H9 (cell line): Measurements from ENCODE around the gene NFIX. TPM values are rescaled to one million over a fixed set of nuclear protein-coding genes. Genes with fewer than 3 reads are reported as not detected.

Experiments
- DNase-seq: peaks from one replicate; pipeline ENCODE4 v3.0.0-alpha.2; 2017
- H2AFZ ChIP-seq: one replicate; pipeline ENCODE4 v1.6.1; 2013; ENCODE audit warnings: mild to moderate bottlenecking, low read length, control low read depth, moderate library complexity
- H2AK5ac ChIP-seq: 2 replicates; pipeline ENCODE4 v1.6.1; 2013; ENCODE audit warnings: low read length, control low read depth, mixed read lengths; ENCODE audit not compliant: insufficient read length
- H2BK120ac ChIP-seq: one replicate; pipeline ENCODE4 v1.6.1; 2013; ENCODE audit warnings: low read depth, mild to moderate bottlenecking, low read length, control low read depth, inconsistent platforms; ENCODE audit not compliant: poor library complexity, severe bottlenecking
- H2BK12ac ChIP-seq: 2 replicates; pipeline ENCODE4 v1.6.1; 2013; ENCODE audit warnings: low read length, control low read depth, mixed read lengths, low read depth; ENCODE audit not compliant: insufficient read length
- H2BK15ac ChIP-seq: 2 replicates; pipeline ENCODE4 v1.6.1; 2013; ENCODE audit warnings: low read depth, low read length, control low read depth
- H2BK20ac ChIP-seq: one replicate; pipeline ENCODE4 v1.6.1; 2013; ENCODE audit warnings: low read depth, mild to moderate bottlenecking, low read length, control low read depth, inconsistent platforms; ENCODE audit not compliant: poor library complexity, severe bottlenecking
- H2BK5ac ChIP-seq: 2 replicates; pipeline ENCODE4 v1.6.1; 2013; ENCODE audit warnings: low read length, control low read depth, mixed read lengths; ENCODE audit not compliant: insufficient read length
- H3K14ac ChIP-seq: 2 replicates; pipeline ENCODE4 v1.6.1; 2013; ENCODE audit warnings: low read length, control low read depth; ENCODE audit not compliant: insufficient read depth
- H3K18ac ChIP-seq: 2 replicates; pipeline ENCODE4 v1.6.1; 2013; ENCODE audit warnings: low read depth, mild to moderate bottlenecking, mixed read lengths, low read length, control low read depth; ENCODE audit not compliant: insufficient read length
- H3K23ac ChIP-seq: 2 replicates; pipeline ENCODE4 v1.6.1; 2013; ENCODE audit warnings: low read length, control low read depth, mixed read lengths, low read depth; ENCODE audit not compliant: insufficient read length
- H3K23me2 ChIP-seq: 2 replicates; pipeline ENCODE4 v1.6.1; 2013; ENCODE audit warnings: low read depth, mild to moderate bottlenecking, mixed read lengths, low read length, control low read depth; ENCODE audit not compliant: insufficient read length, poor library complexity, severe bottlenecking
- H3K27ac ChIP-seq: 2 replicates; pipeline ENCODE4 v1.5.1; 2013; ENCODE audit warnings: low read length, control low read depth, mixed read lengths, low read depth; ENCODE audit not compliant: insufficient read length
- H3K27me3 ChIP-seq: 2 replicates; pipeline ENCODE4 v1.6.1; 2013; ENCODE audit warnings: low read length, control low read depth, inconsistent platforms; ENCODE audit not compliant: insufficient read depth
- H3K4ac ChIP-seq: 2 replicates; pipeline ENCODE4 v1.6.1; 2013; ENCODE audit warnings: low read depth, mild to moderate bottlenecking, control low read depth, inconsistent platforms, low read length, moderate library complexity
- H3K4me1 ChIP-seq: 2 replicates; pipeline ENCODE4 v1.6.1; 2013; ENCODE audit warnings: low read length, control low read depth, inconsistent platforms; ENCODE audit not compliant: insufficient read depth
- H3K4me2 ChIP-seq: 2 replicates; pipeline ENCODE4 v1.6.1; 2013; ENCODE audit warnings: low read length, control low read depth, mixed read lengths; ENCODE audit not compliant: insufficient read length, insufficient read depth
- H3K56ac ChIP-seq: 2 replicates; pipeline ENCODE4 v1.6.1; 2013; ENCODE audit warnings: low read depth, mild to moderate bottlenecking, mixed read lengths, low read length, control low read depth; ENCODE audit not compliant: insufficient read length
- H3K79me1 ChIP-seq: 2 replicates; pipeline ENCODE4 v1.6.1; 2013; ENCODE audit warnings: low read depth, mild to moderate bottlenecking, moderate library complexity, low read length, control low read depth, inconsistent platforms; ENCODE audit not compliant: insufficient read depth, poor library complexity, severe bottlenecking
- H3K79me2 ChIP-seq: 2 replicates; pipeline ENCODE4 v1.6.1; 2013; ENCODE audit warnings: low read length, control low read depth, inconsistent platforms; ENCODE audit not compliant: insufficient read depth
- H3K9ac ChIP-seq: 2 replicates; pipeline ENCODE4 v1.6.1; 2013; ENCODE audit warnings: low read length, control low read depth, mixed read lengths; ENCODE audit not compliant: insufficient read length; ENCODE audit errors: extremely low read depth
- H3K9me3 ChIP-seq: one replicate; pipeline ENCODE4 v1.6.1; 2013; ENCODE audit warnings: low read depth, low read length, inconsistent platforms; ENCODE audit not compliant: control insufficient read depth
- H3T11ph ChIP-seq: one replicate; pipeline ENCODE4 v1.6.1; 2013; ENCODE audit warnings: mild to moderate bottlenecking, low read length, control low read depth, inconsistent platforms
- H4K20me1 ChIP-seq: one replicate; pipeline ENCODE4 v1.6.1; 2013; ENCODE audit not compliant: control insufficient read depth, insufficient read length, insufficient read depth
- H4K5ac ChIP-seq: 2 replicates; pipeline ENCODE4 v1.6.1; 2013; ENCODE audit warnings: low read depth, mild to moderate bottlenecking, mixed read lengths, low read length, control low read depth; ENCODE audit not compliant: insufficient read length
- H4K8ac ChIP-seq: replicated peaks from 2 replicates; pipeline ENCODE4 v1.6.1; 2013; ENCODE audit warnings: low read length, control low read depth, mixed read lengths, low read depth; ENCODE audit not compliant: insufficient read length
- H4K91ac ChIP-seq: 2 replicates; pipeline ENCODE4 v1.6.1; 2013; ENCODE audit warnings: low read depth, mild to moderate bottlenecking, moderate library complexity, mixed read lengths, low read length, control low read depth; ENCODE audit not compliant: insufficient read length
- H3K27ac Mint-ChIP-seq, 3 experiments: 2 replicates in 2 of 3; 3 replicates in 1 of 3; pipeline ENCODE4 v1.8.0; 2020 to 2021; ENCODE audit warnings: mixed read lengths in 3 of 3, mild to moderate bottlenecking in 1 of 3, moderate library complexity in 1 of 3
- H3K27me3 Mint-ChIP-seq: 2 replicates; pipeline ENCODE4 v1.8.0; 2021; ENCODE audit warnings: low read depth, mild to moderate bottlenecking, moderate library complexity, mixed read lengths
- H3K36me3 Mint-ChIP-seq, 3 experiments: 2 replicates in 2 of 3; 3 replicates in 1 of 3; pipeline ENCODE4 v1.8.0; 2020 to 2021; ENCODE audit warnings: low read depth in 3 of 3, mixed read lengths in 3 of 3; ENCODE audit not compliant: insufficient read depth in 1 of 3
- H3K4me1 Mint-ChIP-seq, 2 experiments: 2 replicates each; pipeline ENCODE4 v1.8.0; 2020; ENCODE audit warnings: mixed read lengths in 2 of 2
- H3K4me3 Mint-ChIP-seq, 2 experiments: 2 replicates in 1 of 2; 3 replicates in 1 of 2; pipeline ENCODE4 v1.8.0; 2020 to 2021; ENCODE audit warnings: mild to moderate bottlenecking in 2 of 2, mixed read lengths in 2 of 2, moderate library complexity in 1 of 2
- H3K9me3 Mint-ChIP-seq, 2 experiments: 2 replicates in 1 of 2; 3 replicates in 1 of 2; pipeline ENCODE4 v1.8.0; 2020; ENCODE audit warnings: mild to moderate bottlenecking in 2 of 2, mixed read lengths in 2 of 2, moderate library complexity in 1 of 2
- CTCF ChIP-seq: fragments of 200-600 bp; sonication (generic); conservative IDR thresholded peaks from 3 replicates; pipeline ENCODE4 v1.8.0; 2021; ENCODE audit warnings: antibody characterized with exemption, mild to moderate bottlenecking
- WGBS: extraction: QIAGEN DNeasy Blood & Tissue Kit; methylation state at CpG from one replicate; pipeline ENCODE4 v1.1.7; 2013; ENCODE audit warnings: missing lambda C conversion rate, low lambda C conversion rate, mixed read lengths; ENCODE audit not compliant: insufficient read length; ENCODE audit errors: extremely low coverage; 5-methylcytosine and 5-hydroxymethylcytosine counted together
- total RNA-seq: library from RNA; stranded (reverse); gene quantifications from 2 replicates; pipeline ENCODE4 v1.2.1, GENCODE V29; 2021

NFIX gene
- total RNA-seq, 1 experiment from 2014 or later: 0.31 TPM

- DNase-seq: peak; percentile 24
- H2AFZ ChIP-seq: no peak overlapping the region
- H3K27ac Mint-ChIP-seq: peak overlapping the region; percentile 98 to 99 (median 99)
These were observed 120.6 kb downstream of the NFIX start for GRCh38 chr19:13115936-13116281.

More at GRCh38 chr19:13115936-13116281, 120.6 kb downstream of the NFIX start:
- Histone ChIP-seq H3K4me2 (peak overlapping the region; percentile 66), H3K79me1 (no peaks in the 10 kb centered on the region), H4K91ac (peak overlapping the region; percentile 21), H2BK5ac (no peak overlapping the region), H3T11ph (no peak overlapping the region), H2AK5ac (no peak overlapping the region), H3K9me3 (no peaks in the 10 kb centered on the region), H3K9ac (peak overlapping the region; percentile 94), H4K8ac (no peak overlapping the region), H3K27me3 (no peaks in the 10 kb centered on the region), H4K5ac (peak overlapping the region; percentile 83), H4K20me1 (no peaks in the 10 kb centered on the region), H2BK120ac (no peak overlapping the region), H2BK15ac (no peak overlapping the region), H3K23ac (no peak overlapping the region), H3K23me2 (peaks cover 11% of the 10 kb centered on the region), H2BK20ac (no peak overlapping the region), H3K27ac (no peak overlapping the region), H3K18ac (peak overlapping the region; percentile 85), H3K4ac (no peak overlapping the region), H3K4me1 (peaks cover 11% of the 10 kb centered on the region; the same call in 1 of the 2 replicates), H3K14ac (peak overlapping the region; percentile 71), H2BK12ac (no peak overlapping the region), H3K56ac (no peak overlapping the region), H3K79me2 (peaks cover 30% of the 10 kb centered on the region)
- Mint-ChIP-seq H3K36me3 (peaks cover 9 to 44% (median 35%) of the 10 kb centered on the region in 3 experiments; a peak in 6 of 7 replicates), H3K4me1 (peaks cover 29 to 34% of the 10 kb centered on the region in 2 experiments), H3K9me3 (peaks cover 0 to 1% of the 10 kb centered on the region in 2 experiments; a peak in 2 of 5 replicates), H3K27me3 (no peaks in the 10 kb centered on the region), H3K4me3 (peak overlapping the region; percentile 98 to 100)
- WGBS: no CpG with 5 or more reads among the region's 18 CpGs
- no peak for TF ChIP-seq CTCF
